Activated CD4-positive, alpha-beta T cell treated with anti-CD3 and anti-CD28 coated beads, Interleukin-2, amount 10 ng/mL, durations not matched to agents 24 days and 14 days (primary cell): Measurements from ENCODE around the gene TOP2A. TPM values are rescaled to one million over a fixed set of nuclear protein-coding genes. Genes with fewer than 3 reads are reported as not detected.

Experiments
- DNase-seq: peaks from one replicate; pipeline ENCODE4 v3.0.0; 2022
- H3K27ac Mint-ChIP-seq: one replicate; pipeline ENCODE4 v1.8.0; 2022; ENCODE audit warnings: mild to moderate bottlenecking, mixed read lengths
- H3K27me3 Mint-ChIP-seq: one replicate; pipeline ENCODE4 v1.8.0; 2022; ENCODE audit warnings: mixed read lengths
- H3K36me3 Mint-ChIP-seq: one replicate; pipeline ENCODE4 v1.8.0; 2022; ENCODE audit warnings: low read depth, mild to moderate bottlenecking, mixed read lengths
- H3K4me1 Mint-ChIP-seq: one replicate; pipeline ENCODE4 v1.8.0; 2021; ENCODE audit warnings: mixed read lengths
- H3K4me3 Mint-ChIP-seq: one replicate; pipeline ENCODE4 v1.8.0; 2022; ENCODE audit warnings: mild to moderate bottlenecking, moderate library complexity, mixed read lengths
- H3K9me3 Mint-ChIP-seq: one replicate; pipeline ENCODE4 v1.8.0; 2021; ENCODE audit warnings: mixed read lengths
- intact Hi-C: fragments of 100-400 bp; cut with micrococcal nuclease; formaldehyde crosslinking; loops from one replicate; pipeline ENCODE4 v1.15.1; 2023
- total RNA-seq: library from RNA; stranded (reverse); gene quantifications from 2 replicates; pipeline ENCODE4 v1.2.3, GENCODE V29; 2022

Gene TOP2A
- total RNA-seq, 1 donor from 2014 or later = 189 TPM

- no peaks in the 10 kb centered on the region for H3K27me3 Mint-ChIP-seq
- DNase-seq = no peak
- intact Hi-C loops = no loop called here
Measured at GRCh38 chr17:40457964-40458791, 40.5 kb upstream of the TOP2A start.

GRCh38 chr17:40457369-40457768 is 39.7 kb upstream of the TOP2A start:
- no peaks in the 10 kb centered on the region for H3K9me3 Mint-ChIP-seq
- H3K27me3 Mint-ChIP-seq = no peaks in the 10 kb centered on the region
- intact Hi-C loops = no loop called here
- peaks cover 17% of the 10 kb centered on the region for H3K4me1 Mint-ChIP-seq
- no peak for DNase-seq
- peak overlapping the region; percentile 37 for H3K27ac Mint-ChIP-seq
- peaks cover 49% of the 10 kb centered on the region for H3K36me3 Mint-ChIP-seq
- H3K4me3 Mint-ChIP-seq = no peak overlapping the region

More at GRCh38 chr17:40457964-40458791, 40.5 kb upstream of the TOP2A start:
- Mint-ChIP-seq H3K36me3 (peaks cover 41% of the 10 kb centered on the region), H3K4me3 (no peak overlapping the region), H3K9me3 (no peaks in the 10 kb centered on the region), H3K27ac (no peak overlapping the region), H3K4me1 (peaks cover 12% of the 10 kb centered on the region)

GRCh38 chr17:40456396-40456951 is 38.8 kb upstream of the TOP2A start:
- Mint-ChIP-seq H3K4me3 (no peak overlapping the region), H3K9me3 (no peaks in the 10 kb centered on the region), H3K4me1 (peaks cover 23% of the 10 kb centered on the region), H3K27ac (no peak overlapping the region), H3K27me3 (no peaks in the 10 kb centered on the region), H3K36me3 (peaks cover 54% of the 10 kb centered on the region)
- intact Hi-C loops = no loop called here
- DNase-seq = no peak

- Mint-ChIP-seq H3K27ac (peak overlapping the region; percentile 12), H3K36me3 (peaks cover 58% of the 10 kb centered on the region)
Measured at GRCh38 chr17:40454613-40454995, 36.9 kb upstream of the TOP2A start.

GRCh38 chr17:40453881-40454612 is 36.4 kb upstream of the TOP2A start:
- DNase-seq = no peak
- no peaks in the 10 kb centered on the region for H3K27me3 Mint-ChIP-seq
- H3K27ac Mint-ChIP-seq = peak overlapping the region; percentile 48
- peaks cover 29% of the 10 kb centered on the region for H3K4me1 Mint-ChIP-seq
- intact Hi-C loops = no loop called here
- H3K9me3 Mint-ChIP-seq = no peaks in the 10 kb centered on the region
- H3K4me3 Mint-ChIP-seq = no peak overlapping the region
- H3K36me3 Mint-ChIP-seq = peaks cover 56% of the 10 kb centered on the region

More at GRCh38 chr17:40454613-40454995, 36.9 kb upstream of the TOP2A start:
- Mint-ChIP-seq H3K27me3 (no peaks in the 10 kb centered on the region), H3K9me3 (no peaks in the 10 kb centered on the region), H3K4me3 (no peak overlapping the region), H3K4me1 (peaks cover 31% of the 10 kb centered on the region)
- DNase-seq = no peak
- intact Hi-C loops = no loop called here

- Mint-ChIP-seq H3K27ac (peak overlapping the region; percentile 92), H3K4me3 (no peak overlapping the region), H3K4me1 (peaks cover 36% of the 10 kb centered on the region), H3K36me3 (peaks cover 56% of the 10 kb centered on the region), H3K9me3 (no peaks in the 10 kb centered on the region), H3K27me3 (no peaks in the 10 kb centered on the region)
- intact Hi-C loops = no loop called here
- no peak for DNase-seq
Measured at GRCh38 chr17:40452921-40453378, 35.3 kb upstream of the TOP2A start.

GRCh38 chr17:40452216-40452787 is 34.6 kb upstream of the TOP2A start:
- Mint-ChIP-seq H3K4me3 (peak overlapping the region; percentile 6), H3K4me1 (peaks cover 42% of the 10 kb centered on the region), H3K36me3 (peaks cover 54% of the 10 kb centered on the region), H3K27me3 (no peaks in the 10 kb centered on the region), H3K27ac (peak overlapping the region; percentile 92), H3K9me3 (no peaks in the 10 kb centered on the region)
- DNase-seq = no peak
- intact Hi-C loops = no loop called here

GRCh38 chr17:40451420-40451819 is 33.7 kb upstream of the TOP2A start:
- intact Hi-C loops = loop anchor here (2.0 kb wide), 1 partner anchor 55 kb away; no protein-coding TSS in a partner anchor
- Mint-ChIP-seq H3K9me3 (no peaks in the 10 kb centered on the region), H3K4me1 (peaks cover 50% of the 10 kb centered on the region), H3K27me3 (no peaks in the 10 kb centered on the region), H3K36me3 (peaks cover 54% of the 10 kb centered on the region), H3K27ac (no peak overlapping the region), H3K4me3 (no peak overlapping the region)
- no peak for DNase-seq

- Mint-ChIP-seq H3K4me1 (peaks cover 55% of the 10 kb centered on the region), H3K9me3 (no peaks in the 10 kb centered on the region), H3K4me3 (no peak overlapping the region), H3K27ac (peak overlapping the region; percentile 37), H3K27me3 (no peaks in the 10 kb centered on the region), H3K36me3 (peaks cover 47% of the 10 kb centered on the region)
- intact Hi-C loops = loop anchor here (1.0 to 2.0 kb wide), 2 partner anchors 53 to 88 kb away; no protein-coding TSS in a partner anchor
- peak; percentile 83 for DNase-seq
Measured at GRCh38 chr17:40450175-40450574, 32.5 kb upstream of the TOP2A start.

- Mint-ChIP-seq H3K4me1 (peaks cover 69% of the 10 kb centered on the region), H3K27ac (peak overlapping the region; percentile 60), H3K27me3 (no peaks in the 10 kb centered on the region), H3K4me3 (peak overlapping the region; percentile 73), H3K9me3 (no peaks in the 10 kb centered on the region), H3K36me3 (peaks cover 42% of the 10 kb centered on the region)
- no peak for DNase-seq
- intact Hi-C loops = no loop called here
Measured at GRCh38 chr17:40448639-40449261, 31.1 kb upstream of the TOP2A start.

GRCh38 chr17:40448213-40448638 is 30.5 kb upstream of the TOP2A start:
- Mint-ChIP-seq H3K9me3 (no peaks in the 10 kb centered on the region), H3K27me3 (no peaks in the 10 kb centered on the region), H3K4me3 (peak overlapping the region; percentile 73), H3K27ac (peak overlapping the region; percentile 86), H3K4me1 (peaks cover 65% of the 10 kb centered on the region), H3K36me3 (peaks cover 37% of the 10 kb centered on the region)
- peak; percentile 76 for DNase-seq
- intact Hi-C loops = no loop called here

- peak overlapping the region; percentile 86 for H3K27ac Mint-ChIP-seq
- H3K4me3 Mint-ChIP-seq = peak overlapping the region; percentile 73
- intact Hi-C loops = no loop called here
- peaks cover 34% of the 10 kb centered on the region for H3K36me3 Mint-ChIP-seq
- H3K9me3 Mint-ChIP-seq = no peaks in the 10 kb centered on the region
- DNase-seq = no peak
- peaks cover 61% of the 10 kb centered on the region for H3K4me1 Mint-ChIP-seq
- no peaks in the 10 kb centered on the region for H3K27me3 Mint-ChIP-seq
Measured at GRCh38 chr17:40447806-40448205, 30.1 kb upstream of the TOP2A start.

GRCh38 chr17:40447148-40447644 is 29.5 kb upstream of the TOP2A start:
- H3K4me3 Mint-ChIP-seq = peak overlapping the region; percentile 73
- H3K27ac Mint-ChIP-seq = peak overlapping the region; percentile 59
- peaks cover 28% of the 10 kb centered on the region for H3K36me3 Mint-ChIP-seq
- intact Hi-C loops = no loop called here
- H3K4me1 Mint-ChIP-seq = peaks cover 62% of the 10 kb centered on the region
- no peak for DNase-seq
- no peaks in the 10 kb centered on the region for H3K9me3 Mint-ChIP-seq
- no peaks in the 10 kb centered on the region for H3K27me3 Mint-ChIP-seq
